Left lung (tissue), 10 donors: ENCODE data around the gene APRT. TPM values are rescaled to one million over a fixed set of nuclear protein-coding genes. Genes with fewer than 3 reads are reported as not detected.

Experiments
- ATAC-seq: fragments of 200-7000 bp; cut with Tn5 transposase; one replicate; pipeline ENCODE4 v1.9.1; 2020; ENCODE audit warnings: moderate library complexity
- DNase-seq, 4 donors: peaks; one replicate each; pipeline ENCODE4 v3.0.0-alpha.2; 2013 to 2020
- H3K27ac ChIP-seq, 2 donors: fragments of 200-600 bp; sonication (generic) in 1 of 2; one replicate each; pipeline versions ENCODE4 v1.5.0 to v1.8.0; 2020 to 2021
- H3K27me3 ChIP-seq, 2 donors: fragments of 200-600 bp; sonication (generic) in 1 of 2; one replicate each; pipeline versions ENCODE4 v1.5.0 to v1.8.0; 2020 to 2021
- H3K36me3 ChIP-seq, 2 donors: fragments of 200-600 bp; sonication (generic) in 1 of 2; one replicate each; pipeline versions ENCODE4 v1.5.0 to v1.8.0; 2020 to 2021
- H3K4me1 ChIP-seq, 2 donors: fragments of 200-600 bp; one replicate each; pipeline ENCODE4 v1.8.0; 2021
- H3K4me3 ChIP-seq, 2 donors: fragments of 200-600 bp; sonication (generic) in 1 of 2; one replicate each; pipeline versions ENCODE4 v1.5.0 to v1.8.0; 2020 to 2021; ENCODE audit warnings: mild to moderate bottlenecking in 1 of 2
- H3K9me3 ChIP-seq, 2 donors: fragments of 200-600 bp; sonication (generic) in 1 of 2; one replicate each; pipeline versions ENCODE4 v1.5.0 to v1.8.0; 2020 to 2021
- CTCF ChIP-seq, 2 donors: fragments of 200-600 bp; sonication (generic) in 1 of 2; IDR thresholded peaks; one replicate each; pipeline versions ENCODE4 v1.5.0 to v1.8.0; 2021; ENCODE audit warnings: antibody characterized with exemption in 2 of 2
- intact Hi-C, 2 donors: fragments of 100-400 bp; cut with DNase I; formaldehyde crosslinking; loops; one replicate each; pipeline versions ENCODE4 v1.11.2 to v1.14.2; 2022
- polyA plus RNA-seq, 6 donors: library from polyadenylated mRNA; unstranded; fragments of 120-200 nt; gene quantifications; one replicate each; pipeline ENCODE4 v1.2.1, GENCODE V29; 2013; ENCODE audit not compliant: insufficient read length in 6 of 6
- total RNA-seq, 2 donors: library from RNA; stranded (reverse); fragmentation: NEBNext Ultra II Directional; extraction: Animal tissue kit (Norgen Biotek cat#: 25700); gene quantifications; one replicate each; pipeline ENCODE4 v1.2.1, GENCODE V29; 2021
- donor health status: DM: no; HTN: yes; CAD: no.
- donor health status: DM: no; HTN: no; CAD: no.

Gene APRT
- total and polyA plus RNA-seq, 8 donors, result 69.9 to 161 (median 96.8) TPM

- peaks cover 0 to 32% of the 10 kb centered on the region in 2 donors for H3K36me3 ChIP-seq
- H3K27ac ChIP-seq, result no peak overlapping the region
- peaks cover 0 to under 1% of the 10 kb centered on the region in 2 donors for H3K27me3 ChIP-seq
- TF ChIP-seq CTCF (IDR thresholded peaks at IDR 0.05), result no peak
- DNase-seq, result no peak
- no peaks in the 10 kb centered on the region for H3K9me3 ChIP-seq
- H3K4me1 ChIP-seq, result peaks cover 15 to 45% of the 10 kb centered on the region in 2 donors
- intact Hi-C loops, result no loop called here
- H3K4me3 ChIP-seq, result no peak overlapping the region
- ATAC-seq, result no peak
Measured at GRCh38 chr16:88809676-88810165, 2.0 kb downstream of the APRT start.

DNA sequence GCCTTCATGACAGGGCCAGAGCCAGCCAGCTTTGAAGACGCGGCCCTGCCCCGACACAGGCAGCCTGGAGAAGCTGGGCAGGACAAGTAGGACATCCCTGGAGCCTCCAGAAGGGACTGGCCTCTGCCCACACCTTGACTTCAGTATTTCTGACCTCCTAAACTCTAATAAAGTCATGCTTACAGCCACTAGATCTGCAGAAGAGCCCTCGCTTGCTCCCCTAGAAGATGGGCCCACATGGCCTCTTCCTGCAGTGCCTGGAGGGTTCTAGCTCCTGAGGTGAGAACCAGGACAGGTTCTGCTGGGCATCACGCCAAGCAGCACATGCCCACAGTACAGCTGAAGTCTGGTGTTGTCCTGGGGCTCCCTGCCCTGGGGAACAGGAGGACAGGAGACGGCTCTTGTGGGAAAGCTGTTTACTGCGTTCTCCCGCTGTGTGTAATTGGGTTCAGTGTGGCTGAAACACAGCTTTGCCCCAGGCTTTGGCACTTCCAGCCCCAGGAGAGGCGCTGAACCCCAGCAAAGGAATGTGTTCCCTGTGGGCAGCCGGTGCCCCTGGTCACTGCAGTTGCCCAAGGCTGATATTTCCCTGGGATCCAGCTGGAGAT is 2.6 kb downstream of the APRT start:
- peaks cover 0 to 32% of the 10 kb centered on the region in 2 donors for H3K36me3 ChIP-seq
- no peak for TF ChIP-seq CTCF (IDR thresholded peaks at IDR 0.05)
- no peak for DNase-seq
- intact Hi-C loops, result no loop called here
- no peak for ATAC-seq
- H3K9me3 ChIP-seq, result no peaks in the 10 kb centered on the region
- H3K27ac ChIP-seq, result no peak overlapping the region
- no peak overlapping the region for H3K4me3 ChIP-seq
- peaks cover 17 to 51% of the 10 kb centered on the region in 2 donors for H3K4me1 ChIP-seq
- peaks cover 0 to 6% of the 10 kb centered on the region in 2 donors for H3K27me3 ChIP-seq

DNA sequence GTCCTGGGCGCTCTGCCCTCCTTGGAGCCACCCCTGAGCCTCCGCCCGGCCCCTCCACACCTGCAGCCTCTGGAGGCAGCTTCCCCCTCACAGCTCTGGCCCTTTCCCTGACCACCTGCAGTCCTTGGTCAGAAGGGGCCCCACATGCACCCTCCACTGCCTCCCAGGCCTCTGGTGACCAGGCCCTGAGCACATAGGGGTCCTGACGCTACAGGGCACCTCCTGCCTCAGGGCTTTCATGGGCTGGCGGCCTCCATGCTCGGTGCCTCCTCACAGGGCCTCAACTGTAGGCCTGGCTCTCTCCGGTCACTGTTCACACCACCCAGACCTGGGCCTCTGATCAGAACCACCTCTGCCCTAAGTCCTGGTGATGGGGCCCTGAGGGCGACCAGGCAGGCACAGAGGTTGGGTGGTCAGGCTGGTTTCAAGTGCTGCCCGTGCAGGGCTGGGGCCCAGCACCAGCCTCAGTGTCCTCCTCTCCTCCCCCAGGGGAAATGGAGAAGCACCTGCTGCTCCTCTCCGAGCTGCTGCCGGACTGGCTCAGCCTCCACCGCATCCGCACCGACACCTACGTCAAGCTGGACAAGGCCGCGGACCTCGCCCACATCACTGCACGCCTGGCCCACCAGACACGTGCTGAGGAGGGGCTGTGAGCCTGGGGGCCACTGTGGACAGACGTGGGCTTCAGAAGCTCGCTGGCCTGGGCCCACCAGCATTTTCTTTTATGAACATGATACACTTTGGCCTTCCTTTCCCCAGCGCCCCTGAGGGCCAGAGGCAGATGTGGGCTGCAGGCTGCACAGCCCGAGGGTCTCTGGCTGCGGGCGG is 3.9 kb downstream of the APRT start:
- no peak overlapping the region for H3K27ac ChIP-seq
- DNase-seq, result no peak
- TF ChIP-seq CTCF (IDR thresholded peaks at IDR 0.05), result no peak
- H3K4me3 ChIP-seq, result no peak overlapping the region
- ATAC-seq, result no peak
- H3K4me1 ChIP-seq, result peaks cover 17 to 52% of the 10 kb centered on the region in 2 donors
- peaks cover 0 to 8% of the 10 kb centered on the region in 2 donors for H3K27me3 ChIP-seq
- H3K36me3 ChIP-seq, result peaks cover 0 to 32% of the 10 kb centered on the region in 2 donors
- H3K9me3 ChIP-seq, result no peaks in the 10 kb centered on the region
- intact Hi-C loops, result no loop called here

DNA sequence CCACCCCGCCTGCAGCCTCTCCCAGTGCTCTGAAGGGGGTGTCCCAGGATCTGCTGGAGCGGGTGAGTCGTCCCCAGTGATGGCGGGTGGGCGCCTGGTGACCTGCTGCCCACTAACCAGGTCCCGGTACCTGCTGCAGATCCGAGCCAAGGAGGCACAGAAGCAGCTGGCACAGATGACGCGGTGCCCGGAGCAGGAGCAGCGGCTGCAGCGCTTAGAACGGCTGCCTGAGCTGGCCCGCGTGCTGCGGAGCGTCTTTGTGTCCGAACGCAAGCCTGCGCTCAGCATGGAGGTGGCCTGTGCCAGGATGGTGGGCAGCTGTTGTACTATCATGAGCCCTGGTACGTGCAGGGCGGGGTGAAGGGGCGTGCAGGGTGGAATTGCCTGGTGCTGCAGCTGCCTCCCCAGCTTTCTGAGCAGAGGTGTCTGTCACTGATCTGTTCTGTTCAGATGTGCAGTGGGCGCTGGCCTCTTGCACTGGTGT is 4.5 kb downstream of the APRT start:
- no peak overlapping the region for H3K27ac ChIP-seq
- H3K36me3 ChIP-seq, result peaks cover 0 to 32% of the 10 kb centered on the region in 2 donors
- ATAC-seq (no peak), DNase-seq (no peak)
- peaks cover 0 to 8% of the 10 kb centered on the region in 2 donors for H3K27me3 ChIP-seq
- no peaks in the 10 kb centered on the region for H3K9me3 ChIP-seq
- H3K4me3 ChIP-seq, result no peak overlapping the region
- peaks cover 17 to 52% of the 10 kb centered on the region in 2 donors for H3K4me1 ChIP-seq
- intact Hi-C loops, result no loop called here
- no peak for TF ChIP-seq CTCF (IDR thresholded peaks at IDR 0.05)
